CD4-positive, CD25-positive, alpha-beta regulatory T cell (primary cell): Measurements from ENCODE around the gene PFDN6. TPM values are rescaled to one million over a fixed set of nuclear protein-coding genes. Genes with fewer than 3 reads are reported as not detected.
"Not testable (repeated sequence)": the region's sequence is repeated elsewhere in the genome, so short reads cannot be mapped to it uniquely, and the experiment has no call there.

Experiments
- ATAC-seq, 2 donors: fragments of 150-1000 bp; cut with Tn5 transposase; one replicate each; pipeline ENCODE4 v1.10.0; 2021; ENCODE audit warnings: low read depth in 2 of 2, moderate number of reproducible peaks in 2 of 2, moderate library complexity in 1 of 2
- DNase-seq, 3 donors: peaks; one replicate each; pipeline versions ENCODE4 v3.0.0 to v3.0.0-alpha.2; 2012 to 2022; ENCODE audit warnings: mixed read lengths in 1 of 3
- H3K27ac ChIP-seq: one replicate; pipeline ENCODE4 v1.7.0; 2013; ENCODE audit warnings: mild to moderate bottlenecking, low read length; ENCODE audit not compliant: insufficient read depth, poor library complexity, severe bottlenecking
- H3K27me3 ChIP-seq: one replicate; pipeline ENCODE4 v1.7.0; 2013; ENCODE audit warnings: low read length; ENCODE audit not compliant: control insufficient read depth, insufficient read depth
- H3K36me3 ChIP-seq: one replicate; pipeline ENCODE4 v1.7.0; 2013; ENCODE audit warnings: mild to moderate bottlenecking, low read length, moderate library complexity; ENCODE audit not compliant: control insufficient read depth, insufficient read depth
- H3K4me1 ChIP-seq: 2 replicates; pipeline ENCODE4 v1.7.0; 2013; ENCODE audit warnings: mild to moderate bottlenecking, low read length; ENCODE audit not compliant: insufficient read depth, control insufficient read depth, poor library complexity, severe bottlenecking
- H3K4me3 ChIP-seq: one replicate; pipeline ENCODE4 v1.7.0; 2013; ENCODE audit warnings: low read depth, mild to moderate bottlenecking, low read length, moderate library complexity
- H3K9me3 ChIP-seq, 2 experiments: 1 replicate in 1 of 2; 2 replicates in 1 of 2; pipeline ENCODE4 v1.7.0; 2013; ENCODE audit warnings: low read length in 2 of 2, mild to moderate bottlenecking in 1 of 2, moderate library complexity in 1 of 2; ENCODE audit not compliant: control insufficient read depth in 2 of 2
- H3K27ac Mint-ChIP-seq, 3 donors: one replicate each; pipeline ENCODE4 v1.8.0; 2020 to 2022; ENCODE audit warnings: mild to moderate bottlenecking in 3 of 3, mixed read lengths in 3 of 3, moderate library complexity in 2 of 3
- H3K27me3 Mint-ChIP-seq: one replicate; pipeline ENCODE4 v1.8.0; 2022; ENCODE audit warnings: mild to moderate bottlenecking, mixed read lengths
- H3K36me3 Mint-ChIP-seq: one replicate; pipeline ENCODE4 v1.8.0; 2020; ENCODE audit warnings: mixed read lengths
- H3K4me1 Mint-ChIP-seq, 4 donors: one replicate each; pipeline ENCODE4 v1.8.0; 2020 to 2022; ENCODE audit warnings: mixed read lengths in 4 of 4, mild to moderate bottlenecking in 1 of 4
- H3K4me3 Mint-ChIP-seq, 4 donors: one replicate each; pipeline ENCODE4 v1.8.0; 2020 to 2022; ENCODE audit warnings: mild to moderate bottlenecking in 4 of 4, mixed read lengths in 4 of 4, moderate library complexity in 3 of 4
- H3K9me3 Mint-ChIP-seq, 7 donors: one replicate each; pipeline ENCODE4 v1.8.0; 2020 to 2022; ENCODE audit warnings: mixed read lengths in 7 of 7, mild to moderate bottlenecking in 3 of 7, moderate library complexity in 2 of 7
- polyA plus RNA-seq, 4 donors: library from polyadenylated mRNA; unstranded; fragments of 300-500 nt; fragmentation: Illumina TruSeq; gene quantifications; one replicate each; pipeline ENCODE4 v1.2.3, GENCODE V29; 2021
- total RNA-seq: library from RNA; stranded (reverse); gene quantifications from one replicate; pipeline ENCODE4 v1.2.3, GENCODE V29; 2022

The PFDN6 gene
- total and polyA plus RNA-seq, 5 donors from 2014 or later: 20.0 to 47.0 (median 35.1) TPM

DNA sequence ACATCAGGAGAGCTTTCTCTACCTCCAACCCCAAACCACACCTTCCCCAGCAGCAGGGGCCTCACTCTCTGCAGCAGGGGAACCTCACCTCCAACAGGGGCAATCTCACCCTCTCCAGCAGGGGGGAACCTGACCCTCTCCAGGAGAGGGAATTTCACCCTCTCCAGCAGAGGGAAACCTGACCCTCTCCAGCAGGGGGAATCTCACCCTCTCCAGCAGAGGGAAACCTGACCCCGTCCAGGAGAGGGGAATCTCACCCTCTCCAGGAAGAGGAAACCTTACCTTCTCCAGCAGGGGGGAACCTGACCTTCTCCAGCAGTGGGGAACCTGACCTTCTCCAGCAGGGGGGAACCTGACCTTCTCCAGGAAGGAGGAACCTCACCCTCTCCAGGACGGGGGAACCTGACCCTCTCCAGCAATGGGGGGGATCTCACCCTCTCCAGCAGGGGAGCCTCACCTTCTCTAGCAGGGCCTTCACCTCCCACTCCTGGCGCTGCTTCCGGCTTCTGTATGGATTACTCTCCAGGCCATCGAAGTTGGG lies 9.4 kb upstream of the PFDN6 start:
- DNase-seq (no peak), ATAC-seq (no peak)
- Histone ChIP-seq H3K4me1 (peaks cover 47% of the 10 kb centered on the region), H3K36me3 (peaks cover 45% of the 10 kb centered on the region), H3K9me3 (no peaks in the 10 kb centered on the region), H3K4me3 (no peak overlapping the region), H3K27ac (no peak overlapping the region), H3K27me3 (no peaks in the 10 kb centered on the region)
- peaks cover 8% of the 10 kb centered on the region for H3K36me3 Mint-ChIP-seq
- H3K27me3 Mint-ChIP-seq: no peaks in the 10 kb centered on the region
- H3K27ac Mint-ChIP-seq: peak overlapping the region in 1 of 3 donors; percentile 82
- peaks cover 0 to 49% (median 13%) of the 10 kb centered on the region in 4 donors for H3K4me1 Mint-ChIP-seq
- H3K9me3 Mint-ChIP-seq: no peaks in the 10 kb centered on the region
- H3K4me3 Mint-ChIP-seq: peak overlapping the region in 2 of 4 donors; percentile 46 to 94

DNA sequence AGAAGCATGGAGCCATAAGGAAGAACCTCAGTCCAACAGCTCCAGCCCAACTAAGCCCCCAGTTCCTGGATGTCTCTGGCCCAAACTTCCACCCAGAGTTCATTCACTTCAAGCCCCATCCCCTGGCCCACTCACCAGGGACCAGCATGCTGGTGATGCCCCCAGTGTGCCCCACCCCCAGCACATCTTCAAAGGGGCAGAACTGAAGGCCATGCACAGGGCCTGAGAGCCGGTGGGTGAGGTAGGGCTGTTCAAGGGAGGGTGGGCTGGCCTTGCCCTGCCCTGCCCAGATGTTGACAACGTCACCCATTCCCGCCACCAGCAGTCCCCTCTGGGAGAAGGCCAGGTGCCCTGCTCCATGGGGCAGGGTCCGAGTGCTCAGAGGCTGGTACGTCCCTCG lies 8.9 kb upstream of the PFDN6 start:
- H3K9me3 Mint-ChIP-seq: no peaks in the 10 kb centered on the region
- peak overlapping the region in 1 of 4 donors; percentile 94 for H3K4me3 Mint-ChIP-seq
- peaks cover 42% of the 10 kb centered on the region for H3K4me1 ChIP-seq
- H3K27me3 ChIP-seq: no peaks in the 10 kb centered on the region
- peak overlapping the region in 2 of 3 donors; percentile 77 to 82 for H3K27ac Mint-ChIP-seq
- no peak for DNase-seq
- H3K4me1 Mint-ChIP-seq: peaks cover 0 to 44% (median 11%) of the 10 kb centered on the region in 4 donors
- H3K27ac ChIP-seq: no peak overlapping the region
- peaks cover 40% of the 10 kb centered on the region for H3K36me3 ChIP-seq
- no peaks in the 10 kb centered on the region for H3K27me3 Mint-ChIP-seq
- peaks cover 7% of the 10 kb centered on the region for H3K36me3 Mint-ChIP-seq
- no peaks in the 10 kb centered on the region for H3K9me3 ChIP-seq
- no peak for ATAC-seq
- H3K4me3 ChIP-seq: no peak overlapping the region

DNA sequence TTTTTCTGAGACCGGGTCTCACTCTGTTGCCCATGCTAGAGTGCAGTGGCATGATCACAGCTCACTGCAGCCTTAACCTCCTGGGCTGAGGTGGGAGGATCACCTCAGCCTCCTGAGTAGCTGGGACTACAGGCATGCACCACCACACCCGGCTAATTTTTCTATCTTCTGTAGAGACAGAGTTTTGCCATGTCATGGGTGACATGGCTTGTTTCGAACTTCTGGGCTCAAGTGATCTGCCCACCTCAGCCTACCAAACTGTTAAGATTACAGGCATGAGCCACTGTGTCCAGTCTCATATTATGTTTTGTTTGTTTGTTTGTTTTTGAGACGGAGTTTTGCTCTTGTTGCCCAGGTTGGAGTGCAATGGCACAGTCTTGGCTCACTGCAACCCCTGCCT lies 4.2 kb upstream of the PFDN6 start:
- H3K9me3 Mint-ChIP-seq, H3K27me3 Mint-ChIP-seq, ATAC-seq, H3K4me3 ChIP-seq, H3K27ac ChIP-seq, H3K27me3 ChIP-seq, H3K9me3 ChIP-seq, H3K4me3 Mint-ChIP-seq, DNase-seq: not testable (repeated sequence)
- Mint-ChIP-seq H3K36me3 (peaks cover 19% of the 10 kb centered on the region), H3K27ac (peak overlapping the region in 1 of 3 donors; percentile 20), H3K4me1 (peaks cover 9 to 44% (median 19%) of the 10 kb centered on the region in 4 donors)
- H3K36me3 ChIP-seq: peaks cover 37% of the 10 kb centered on the region
- peaks cover 21% of the 10 kb centered on the region for H3K4me1 ChIP-seq

DNA sequence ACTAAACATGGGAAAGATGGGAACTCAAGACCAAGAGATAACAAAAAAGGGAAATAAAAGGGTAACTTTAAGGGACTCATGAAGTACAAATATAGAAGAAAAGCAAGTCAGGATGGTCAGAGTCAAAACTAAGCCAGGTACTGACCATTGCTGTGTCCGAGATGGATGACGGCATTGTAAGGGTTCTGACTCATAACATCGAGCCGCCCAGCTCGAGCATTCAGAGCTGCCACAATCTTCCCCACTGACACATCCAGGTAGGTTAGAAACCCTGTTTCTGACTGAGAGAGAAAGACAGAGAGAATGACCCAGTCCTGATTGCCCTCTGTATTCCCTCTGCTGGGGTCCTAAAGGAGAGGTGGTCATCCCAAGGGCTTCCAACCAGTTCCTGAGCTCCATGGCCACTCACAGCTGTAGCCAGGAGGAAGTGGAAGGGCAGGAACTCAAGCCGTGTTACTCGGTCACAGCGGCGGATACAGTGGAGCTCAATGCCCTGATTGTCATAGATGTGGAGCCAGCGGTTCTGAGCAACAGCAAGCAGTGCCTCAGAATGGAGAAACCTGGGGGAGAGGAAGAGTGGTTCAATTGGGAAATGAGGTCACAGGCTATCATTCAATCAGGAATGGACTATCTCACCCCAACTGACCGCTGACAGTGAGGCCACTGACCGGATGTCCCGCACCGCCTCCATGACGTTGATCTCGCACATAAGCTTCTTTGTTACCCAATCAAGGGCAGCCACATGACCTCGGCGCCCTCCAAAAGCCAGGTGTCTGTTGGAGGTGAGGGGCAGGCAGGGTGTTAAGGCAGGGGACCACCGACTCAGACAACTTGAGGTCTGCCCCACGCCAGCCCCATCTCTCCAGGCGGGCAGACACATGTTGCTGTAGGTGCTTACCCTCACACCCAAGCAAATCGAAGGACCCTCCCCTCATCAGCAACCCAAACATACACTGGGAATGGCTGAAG lies 2.2 kb upstream of the PFDN6 start:
- Mint-ChIP-seq H3K36me3 (peaks cover 19% of the 10 kb centered on the region), H3K4me3 (peak overlapping the region; percentile 90 to 99 (median 96)), H3K27me3 (no peaks in the 10 kb centered on the region), H3K27ac (peak overlapping the region in 1 of 3 donors; percentile 69), H3K9me3 (no peaks in the 10 kb centered on the region), H3K4me1 (peaks cover 13 to 50% (median 27%) of the 10 kb centered on the region in 4 donors)
- no peak overlapping the region for H3K27ac ChIP-seq
- ATAC-seq (no peak), DNase-seq (no peak)
- peaks cover 37% of the 10 kb centered on the region for H3K36me3 ChIP-seq
- no peak overlapping the region for H3K4me3 ChIP-seq
- no peaks in the 10 kb centered on the region for H3K9me3 ChIP-seq
- no peaks in the 10 kb centered on the region for H3K27me3 ChIP-seq
- H3K4me1 ChIP-seq: peaks cover 26% of the 10 kb centered on the region

DNA sequence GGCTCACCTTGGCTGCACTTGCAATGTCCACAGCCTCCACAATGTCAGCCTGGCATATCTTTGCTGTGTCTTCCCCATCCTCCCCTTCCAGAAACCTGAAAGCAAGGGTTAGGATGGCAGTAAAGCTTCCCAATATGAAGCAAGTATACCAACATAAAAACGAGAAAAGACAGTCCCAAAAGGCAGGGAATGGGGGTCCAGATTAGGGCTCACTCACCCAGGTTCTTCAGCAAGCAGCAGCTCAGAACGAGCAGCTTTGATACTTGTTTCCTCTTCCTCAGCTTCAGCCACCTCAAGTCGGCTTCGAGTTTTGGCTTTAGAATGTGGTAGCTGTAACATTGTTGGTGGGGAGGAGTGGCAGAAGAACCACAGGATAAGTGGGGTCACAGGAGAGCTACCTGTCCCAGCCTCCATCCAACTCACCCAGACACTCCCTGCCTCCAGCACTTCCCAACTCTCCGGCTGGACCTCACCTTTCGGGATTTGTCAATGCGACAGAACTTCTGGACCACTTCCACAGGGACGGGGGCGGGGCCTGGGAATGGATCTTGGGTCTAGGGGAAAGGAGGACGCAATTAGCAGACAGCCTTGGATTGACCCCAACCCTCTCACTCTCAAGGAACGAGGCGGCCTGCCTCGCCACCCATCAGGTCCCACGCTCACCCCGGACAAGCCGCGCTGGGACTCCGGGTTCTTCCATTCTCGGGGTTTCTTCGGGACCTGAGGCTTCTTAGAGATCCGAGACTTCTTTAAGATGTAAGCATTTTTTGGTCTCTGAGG lies 1.1 kb upstream of the PFDN6 start:
- H3K4me3 Mint-ChIP-seq: peak overlapping the region; percentile 93 to 99 (median 98)

DNA sequence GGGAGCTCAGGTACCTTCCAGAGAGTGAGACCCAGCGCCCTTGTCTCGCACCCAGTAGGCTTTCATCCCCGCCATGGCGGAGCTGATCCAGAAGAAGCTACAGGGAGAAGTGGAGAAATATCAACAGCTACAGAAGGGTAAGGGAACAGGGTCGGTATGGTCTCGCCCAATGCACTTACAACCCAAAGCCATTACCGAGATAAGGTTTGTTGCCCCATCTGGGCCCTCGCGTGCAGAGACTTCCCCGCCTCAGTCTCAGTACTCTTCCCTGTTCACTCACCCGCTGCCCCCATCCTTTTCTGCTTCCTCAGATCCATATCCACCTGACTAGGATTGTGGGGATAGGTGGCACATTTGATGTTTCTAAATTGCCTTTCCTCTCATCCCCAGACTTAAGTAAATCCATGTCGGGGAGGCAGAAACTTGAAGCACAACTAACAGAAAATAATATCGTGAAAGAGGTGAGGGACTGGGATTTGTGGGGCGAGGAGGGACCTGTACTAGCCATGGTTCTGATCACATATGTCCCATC lies 449 bp downstream of the PFDN6 start:
- Histone ChIP-seq H3K4me1 (peaks cover 26% of the 10 kb centered on the region), H3K4me3 (peak overlapping the region; percentile 88), H3K9me3 (no peaks in the 10 kb centered on the region), H3K27me3 (no peaks in the 10 kb centered on the region), H3K36me3 (peaks cover 37% of the 10 kb centered on the region), H3K27ac (peak overlapping the region; percentile 81)
- ATAC-seq (peak in 1 of 2 donors; percentile 3), DNase-seq (no peak)
- Mint-ChIP-seq H3K9me3 (no peaks in the 10 kb centered on the region), H3K36me3 (peaks cover 20% of the 10 kb centered on the region), H3K27ac (peak overlapping the region; percentile 89 to 98 (median 95)), H3K4me3 (peak overlapping the region; percentile 93 to 99 (median 98)), H3K4me1 (peaks cover 13 to 57% (median 29%) of the 10 kb centered on the region in 4 donors), H3K27me3 (no peaks in the 10 kb centered on the region)

More for the DNA sequence above, 1.1 kb upstream of the PFDN6 start:
- peaks cover 19% of the 10 kb centered on the region for H3K36me3 Mint-ChIP-seq
- H3K4me1 Mint-ChIP-seq: peaks cover 13 to 53% (median 27%) of the 10 kb centered on the region in 4 donors
- H3K27ac Mint-ChIP-seq: peak overlapping the region; percentile 89 to 98 (median 95)
- DNase-seq: no peak
- no peak for ATAC-seq
- Histone ChIP-seq H3K27me3 (no peaks in the 10 kb centered on the region), H3K27ac (peak overlapping the region; percentile 81), H3K36me3 (peaks cover 38% of the 10 kb centered on the region), H3K4me1 (peaks cover 26% of the 10 kb centered on the region), H3K4me3 (peak overlapping the region; percentile 88), H3K9me3 (no peaks in the 10 kb centered on the region)
- no peaks in the 10 kb centered on the region for H3K9me3 Mint-ChIP-seq
- H3K27me3 Mint-ChIP-seq: no peaks in the 10 kb centered on the region

DNA sequence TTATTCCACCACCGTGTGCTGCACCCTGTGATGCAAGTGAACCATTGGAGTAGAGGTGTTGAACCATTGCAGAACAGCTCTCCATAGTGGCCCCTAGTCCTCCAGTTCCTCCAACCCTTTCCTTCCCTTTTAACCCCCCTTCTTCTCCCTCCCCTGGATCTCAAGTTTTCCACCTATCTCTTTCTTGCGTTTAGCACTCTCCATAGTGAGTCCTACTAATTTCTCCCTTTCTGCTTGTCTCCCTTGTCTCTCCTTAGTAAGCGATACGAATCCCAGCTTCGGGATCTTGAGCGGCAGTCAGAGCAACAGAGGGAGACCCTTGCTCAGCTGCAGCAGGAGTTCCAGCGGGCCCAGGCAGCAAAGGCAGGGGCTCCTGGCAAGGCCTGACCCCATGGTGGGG lies 1.1 kb downstream of the PFDN6 start:
- H3K36me3 ChIP-seq: peaks cover 43% of the 10 kb centered on the region
- no peak overlapping the region for H3K27ac ChIP-seq
- ATAC-seq: no peak
- H3K27ac Mint-ChIP-seq: peak overlapping the region in 1 of 3 donors; percentile 89
- peaks cover 20% of the 10 kb centered on the region for H3K36me3 Mint-ChIP-seq
- peaks cover 13 to 57% (median 29%) of the 10 kb centered on the region in 4 donors for H3K4me1 Mint-ChIP-seq
- peak overlapping the region; percentile 93 to 99 (median 98) for H3K4me3 Mint-ChIP-seq
- H3K4me1 ChIP-seq: peaks cover 26% of the 10 kb centered on the region
- no peak for DNase-seq
- H3K9me3 Mint-ChIP-seq: no peaks in the 10 kb centered on the region
- H3K27me3 Mint-ChIP-seq: no peaks in the 10 kb centered on the region
- H3K27me3 ChIP-seq: no peaks in the 10 kb centered on the region
- no peaks in the 10 kb centered on the region for H3K9me3 ChIP-seq
- peak overlapping the region; percentile 88 for H3K4me3 ChIP-seq
